H9 (cell line): ENCODE results near the gene IL24. TPM values are rescaled to one million over a fixed set of nuclear protein-coding genes. Genes with fewer than 3 reads are reported as not detected.

Source experiments
- DNase-seq: peaks from one replicate; pipeline ENCODE4 v3.0.0-alpha.2; 2017
- H2AFZ ChIP-seq: one replicate; pipeline ENCODE4 v1.6.1; 2013; ENCODE audit warnings: mild to moderate bottlenecking, low read length, control low read depth, moderate library complexity
- H2AK5ac ChIP-seq: 2 replicates; pipeline ENCODE4 v1.6.1; 2013; ENCODE audit warnings: low read length, control low read depth, mixed read lengths; ENCODE audit not compliant: insufficient read length
- H2BK120ac ChIP-seq: one replicate; pipeline ENCODE4 v1.6.1; 2013; ENCODE audit warnings: low read depth, mild to moderate bottlenecking, low read length, control low read depth, inconsistent platforms; ENCODE audit not compliant: poor library complexity, severe bottlenecking
- H2BK12ac ChIP-seq: 2 replicates; pipeline ENCODE4 v1.6.1; 2013; ENCODE audit warnings: low read length, control low read depth, mixed read lengths, low read depth; ENCODE audit not compliant: insufficient read length
- H2BK15ac ChIP-seq: 2 replicates; pipeline ENCODE4 v1.6.1; 2013; ENCODE audit warnings: low read depth, low read length, control low read depth
- H2BK20ac ChIP-seq: one replicate; pipeline ENCODE4 v1.6.1; 2013; ENCODE audit warnings: low read depth, mild to moderate bottlenecking, low read length, control low read depth, inconsistent platforms; ENCODE audit not compliant: poor library complexity, severe bottlenecking
- H2BK5ac ChIP-seq: 2 replicates; pipeline ENCODE4 v1.6.1; 2013; ENCODE audit warnings: low read length, control low read depth, mixed read lengths; ENCODE audit not compliant: insufficient read length
- H3K14ac ChIP-seq: 2 replicates; pipeline ENCODE4 v1.6.1; 2013; ENCODE audit warnings: low read length, control low read depth; ENCODE audit not compliant: insufficient read depth
- H3K18ac ChIP-seq: 2 replicates; pipeline ENCODE4 v1.6.1; 2013; ENCODE audit warnings: low read depth, mild to moderate bottlenecking, mixed read lengths, low read length, control low read depth; ENCODE audit not compliant: insufficient read length
- H3K23ac ChIP-seq: 2 replicates; pipeline ENCODE4 v1.6.1; 2013; ENCODE audit warnings: low read length, control low read depth, mixed read lengths, low read depth; ENCODE audit not compliant: insufficient read length
- H3K23me2 ChIP-seq: 2 replicates; pipeline ENCODE4 v1.6.1; 2013; ENCODE audit warnings: low read depth, mild to moderate bottlenecking, mixed read lengths, low read length, control low read depth; ENCODE audit not compliant: insufficient read length, poor library complexity, severe bottlenecking
- H3K27ac ChIP-seq: 2 replicates; pipeline ENCODE4 v1.5.1; 2013; ENCODE audit warnings: low read length, control low read depth, mixed read lengths, low read depth; ENCODE audit not compliant: insufficient read length
- H3K27me3 ChIP-seq: 2 replicates; pipeline ENCODE4 v1.6.1; 2013; ENCODE audit warnings: low read length, control low read depth, inconsistent platforms; ENCODE audit not compliant: insufficient read depth
- H3K4ac ChIP-seq: 2 replicates; pipeline ENCODE4 v1.6.1; 2013; ENCODE audit warnings: low read depth, mild to moderate bottlenecking, control low read depth, inconsistent platforms, low read length, moderate library complexity
- H3K4me1 ChIP-seq: 2 replicates; pipeline ENCODE4 v1.6.1; 2013; ENCODE audit warnings: low read length, control low read depth, inconsistent platforms; ENCODE audit not compliant: insufficient read depth
- H3K4me2 ChIP-seq: 2 replicates; pipeline ENCODE4 v1.6.1; 2013; ENCODE audit warnings: low read length, control low read depth, mixed read lengths; ENCODE audit not compliant: insufficient read length, insufficient read depth
- H3K56ac ChIP-seq: 2 replicates; pipeline ENCODE4 v1.6.1; 2013; ENCODE audit warnings: low read depth, mild to moderate bottlenecking, mixed read lengths, low read length, control low read depth; ENCODE audit not compliant: insufficient read length
- H3K79me1 ChIP-seq: 2 replicates; pipeline ENCODE4 v1.6.1; 2013; ENCODE audit warnings: low read depth, mild to moderate bottlenecking, moderate library complexity, low read length, control low read depth, inconsistent platforms; ENCODE audit not compliant: insufficient read depth, poor library complexity, severe bottlenecking
- H3K79me2 ChIP-seq: 2 replicates; pipeline ENCODE4 v1.6.1; 2013; ENCODE audit warnings: low read length, control low read depth, inconsistent platforms; ENCODE audit not compliant: insufficient read depth
- H3K9ac ChIP-seq: 2 replicates; pipeline ENCODE4 v1.6.1; 2013; ENCODE audit warnings: low read length, control low read depth, mixed read lengths; ENCODE audit not compliant: insufficient read length; ENCODE audit errors: extremely low read depth
- H3K9me3 ChIP-seq: one replicate; pipeline ENCODE4 v1.6.1; 2013; ENCODE audit warnings: low read depth, low read length, inconsistent platforms; ENCODE audit not compliant: control insufficient read depth
- H3T11ph ChIP-seq: one replicate; pipeline ENCODE4 v1.6.1; 2013; ENCODE audit warnings: mild to moderate bottlenecking, low read length, control low read depth, inconsistent platforms
- H4K20me1 ChIP-seq: one replicate; pipeline ENCODE4 v1.6.1; 2013; ENCODE audit not compliant: control insufficient read depth, insufficient read length, insufficient read depth
- H4K5ac ChIP-seq: 2 replicates; pipeline ENCODE4 v1.6.1; 2013; ENCODE audit warnings: low read depth, mild to moderate bottlenecking, mixed read lengths, low read length, control low read depth; ENCODE audit not compliant: insufficient read length
- H4K8ac ChIP-seq: replicated peaks from 2 replicates; pipeline ENCODE4 v1.6.1; 2013; ENCODE audit warnings: low read length, control low read depth, mixed read lengths, low read depth; ENCODE audit not compliant: insufficient read length
- H4K91ac ChIP-seq: 2 replicates; pipeline ENCODE4 v1.6.1; 2013; ENCODE audit warnings: low read depth, mild to moderate bottlenecking, moderate library complexity, mixed read lengths, low read length, control low read depth; ENCODE audit not compliant: insufficient read length
- H3K27ac Mint-ChIP-seq, 3 experiments: 2 replicates in 2 of 3; 3 replicates in 1 of 3; pipeline ENCODE4 v1.8.0; 2020 to 2021; ENCODE audit warnings: mixed read lengths in 3 of 3, mild to moderate bottlenecking in 1 of 3, moderate library complexity in 1 of 3
- H3K27me3 Mint-ChIP-seq: 2 replicates; pipeline ENCODE4 v1.8.0; 2021; ENCODE audit warnings: low read depth, mild to moderate bottlenecking, moderate library complexity, mixed read lengths
- H3K36me3 Mint-ChIP-seq, 3 experiments: 2 replicates in 2 of 3; 3 replicates in 1 of 3; pipeline ENCODE4 v1.8.0; 2020 to 2021; ENCODE audit warnings: low read depth in 3 of 3, mixed read lengths in 3 of 3; ENCODE audit not compliant: insufficient read depth in 1 of 3
- H3K4me1 Mint-ChIP-seq, 2 experiments: 2 replicates each; pipeline ENCODE4 v1.8.0; 2020; ENCODE audit warnings: mixed read lengths in 2 of 2
- H3K4me3 Mint-ChIP-seq, 2 experiments: 2 replicates in 1 of 2; 3 replicates in 1 of 2; pipeline ENCODE4 v1.8.0; 2020 to 2021; ENCODE audit warnings: mild to moderate bottlenecking in 2 of 2, mixed read lengths in 2 of 2, moderate library complexity in 1 of 2
- H3K9me3 Mint-ChIP-seq, 2 experiments: 2 replicates in 1 of 2; 3 replicates in 1 of 2; pipeline ENCODE4 v1.8.0; 2020; ENCODE audit warnings: mild to moderate bottlenecking in 2 of 2, mixed read lengths in 2 of 2, moderate library complexity in 1 of 2
- WGBS: extraction: QIAGEN DNeasy Blood & Tissue Kit; methylation state at CpG from one replicate; pipeline ENCODE4 v1.1.7; 2013; ENCODE audit warnings: missing lambda C conversion rate, low lambda C conversion rate, mixed read lengths; ENCODE audit not compliant: insufficient read length; ENCODE audit errors: extremely low coverage; 5-methylcytosine and 5-hydroxymethylcytosine counted together
- total RNA-seq: library from RNA; stranded (reverse); gene quantifications from 2 replicates; pipeline ENCODE4 v1.2.1, GENCODE V29; 2021
- TF ChIP-seq, protein P1 (sequence below): fragments of 200-600 bp; sonication (generic); conservative IDR thresholded peaks from 3 replicates; pipeline ENCODE4 v1.8.0; 2021; ENCODE audit warnings: antibody characterized with exemption, mild to moderate bottlenecking

The IL24 gene
- total RNA-seq, 1 experiment from 2014 or later, result not detected

DNA sequence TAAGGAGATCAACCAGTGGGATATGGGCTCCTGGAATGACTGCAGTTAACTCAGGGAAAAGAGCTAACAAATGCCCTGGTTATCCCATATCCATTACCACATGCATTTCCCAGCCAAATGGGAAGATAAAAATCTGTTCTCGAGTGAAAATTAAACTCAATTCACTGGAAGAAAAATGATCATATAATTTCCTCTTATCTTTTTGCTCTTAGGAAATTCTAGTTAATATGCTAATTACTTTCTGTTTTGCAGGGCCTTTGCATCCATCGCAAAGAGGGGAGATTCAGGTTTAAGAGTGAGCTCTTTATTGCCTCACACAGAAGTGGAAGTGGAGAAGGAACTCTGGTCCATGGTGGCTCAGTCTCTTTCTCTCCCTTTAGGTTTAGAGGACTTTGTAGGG is 3.9 kb upstream of the IL24 start:
- no peak overlapping the region for H2BK12ac ChIP-seq
- Mint-ChIP-seq H3K36me3 (no peaks in the 10 kb centered on the region), H3K9me3 (no peaks in the 10 kb centered on the region), H3K27ac (no peak overlapping the region), H3K4me3 (no peak overlapping the region), H3K4me1 (peaks cover 22 to 26% of the 10 kb centered on the region in 2 experiments), H3K27me3 (peaks cover 2% of the 10 kb centered on the region; the same call in 1 of the 2 replicates)
- no peaks in the 10 kb centered on the region for H3K79me2 ChIP-seq
- no peak overlapping the region for H2AFZ ChIP-seq
- H3K9me3 ChIP-seq, result no peaks in the 10 kb centered on the region
- no peak overlapping the region for H3K9ac ChIP-seq
- no peak overlapping the region for H3K23ac ChIP-seq
- no peaks in the 10 kb centered on the region for H3K27me3 ChIP-seq
- H2BK20ac ChIP-seq, result no peak overlapping the region
- no peak overlapping the region for H2BK120ac ChIP-seq
- no peak overlapping the region for H3K56ac ChIP-seq
- H3K4me1 ChIP-seq, result peaks cover 6% of the 10 kb centered on the region
- no peak overlapping the region for H4K5ac ChIP-seq
- TF ChIP-seq, protein P1, sequence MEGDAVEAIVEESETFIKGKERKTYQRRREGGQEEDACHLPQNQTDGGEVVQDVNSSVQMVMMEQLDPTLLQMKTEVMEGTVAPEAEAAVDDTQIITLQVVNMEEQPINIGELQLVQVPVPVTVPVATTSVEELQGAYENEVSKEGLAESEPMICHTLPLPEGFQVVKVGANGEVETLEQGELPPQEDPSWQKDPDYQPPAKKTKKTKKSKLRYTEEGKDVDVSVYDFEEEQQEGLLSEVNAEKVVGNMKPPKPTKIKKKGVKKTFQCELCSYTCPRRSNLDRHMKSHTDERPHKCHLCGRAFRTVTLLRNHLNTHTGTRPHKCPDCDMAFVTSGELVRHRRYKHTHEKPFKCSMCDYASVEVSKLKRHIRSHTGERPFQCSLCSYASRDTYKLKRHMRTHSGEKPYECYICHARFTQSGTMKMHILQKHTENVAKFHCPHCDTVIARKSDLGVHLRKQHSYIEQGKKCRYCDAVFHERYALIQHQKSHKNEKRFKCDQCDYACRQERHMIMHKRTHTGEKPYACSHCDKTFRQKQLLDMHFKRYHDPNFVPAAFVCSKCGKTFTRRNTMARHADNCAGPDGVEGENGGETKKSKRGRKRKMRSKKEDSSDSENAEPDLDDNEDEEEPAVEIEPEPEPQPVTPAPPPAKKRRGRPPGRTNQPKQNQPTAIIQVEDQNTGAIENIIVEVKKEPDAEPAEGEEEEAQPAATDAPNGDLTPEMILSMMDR, result no peak
- no peak overlapping the region for H3K18ac ChIP-seq
- WGBS, result no CpG with 5 or more reads among the region's 2 CpGs
- no peak overlapping the region for H3K14ac ChIP-seq
- H3T11ph ChIP-seq, result no peak overlapping the region
- no peak overlapping the region for H3K4me2 ChIP-seq
- H3K79me1 ChIP-seq, result no peaks in the 10 kb centered on the region
- no peak for DNase-seq
- no peak overlapping the region for H3K4ac ChIP-seq
- H4K8ac ChIP-seq, result no peak overlapping the region
- H2BK5ac ChIP-seq, result no peak overlapping the region
- no peaks in the 10 kb centered on the region for H3K23me2 ChIP-seq
- H4K20me1 ChIP-seq, result no peaks in the 10 kb centered on the region
- no peak overlapping the region for H2AK5ac ChIP-seq
- no peak overlapping the region for H4K91ac ChIP-seq
- H3K27ac ChIP-seq, result no peak overlapping the region
- no peak overlapping the region for H2BK15ac ChIP-seq
